ENCODE data around the gene TBC1D22A. TPM values are rescaled to one million over a fixed set of nuclear protein-coding genes. Genes with fewer than 3 reads are reported as not detected.

TBC1D22A gene
- total RNA-seq, 6 donors from 2014 or later: 27.1 to 48.2 (median 35.3) TPM

DNA sequence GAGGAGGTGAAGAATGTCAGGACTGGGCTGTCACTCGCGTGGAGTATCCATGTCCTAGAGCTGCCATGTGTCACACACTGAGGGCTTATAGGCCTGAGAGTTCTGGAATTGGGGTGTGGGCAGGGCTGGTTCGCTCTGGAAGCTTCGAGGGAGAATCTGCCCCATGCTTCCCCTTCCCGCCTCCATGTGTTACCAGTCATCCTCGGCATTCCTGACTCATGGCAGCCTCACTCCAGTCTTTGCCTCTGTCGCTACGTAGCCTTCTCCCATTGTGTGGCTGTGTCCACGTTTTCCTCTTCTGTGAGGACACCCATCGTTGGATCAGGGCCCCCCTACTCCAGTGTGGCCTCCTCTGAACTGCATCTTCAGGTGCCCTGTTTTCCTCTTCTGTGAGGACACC is 301.2 kb downstream of the TBC1D22A start:
- DNase-seq (no peak), ATAC-seq (ENCODE audit: low FRiP score in 2 of 2) (no peak)
- no peaks in the 10 kb centered on the region for H3K27me3 ChIP-seq
- H3K4me1 ChIP-seq: no peaks in the 10 kb centered on the region
- H3K4me3 ChIP-seq: no peak overlapping the region
- 88 to 92% methylated on average over 10 of the region's 10 CpGs for WGBS, 2 donors
- H3K36me3 ChIP-seq: peaks cover 0 to 23% (median 16%) of the 10 kb centered on the region in 4 donors
- H3K9me3 ChIP-seq: no peaks in the 10 kb centered on the region
- H3K27ac ChIP-seq: no peak overlapping the region
- no peak for TF ChIP-seq EP300 (IDR thresholded peaks at IDR 0.05)
- no peak for TF ChIP-seq POLR2A (IDR thresholded peaks at IDR 0.05)
- TF ChIP-seq POLR2AphosphoS5 (IDR thresholded peaks at IDR 0.05): no peak
- TF ChIP-seq, protein P1, sequence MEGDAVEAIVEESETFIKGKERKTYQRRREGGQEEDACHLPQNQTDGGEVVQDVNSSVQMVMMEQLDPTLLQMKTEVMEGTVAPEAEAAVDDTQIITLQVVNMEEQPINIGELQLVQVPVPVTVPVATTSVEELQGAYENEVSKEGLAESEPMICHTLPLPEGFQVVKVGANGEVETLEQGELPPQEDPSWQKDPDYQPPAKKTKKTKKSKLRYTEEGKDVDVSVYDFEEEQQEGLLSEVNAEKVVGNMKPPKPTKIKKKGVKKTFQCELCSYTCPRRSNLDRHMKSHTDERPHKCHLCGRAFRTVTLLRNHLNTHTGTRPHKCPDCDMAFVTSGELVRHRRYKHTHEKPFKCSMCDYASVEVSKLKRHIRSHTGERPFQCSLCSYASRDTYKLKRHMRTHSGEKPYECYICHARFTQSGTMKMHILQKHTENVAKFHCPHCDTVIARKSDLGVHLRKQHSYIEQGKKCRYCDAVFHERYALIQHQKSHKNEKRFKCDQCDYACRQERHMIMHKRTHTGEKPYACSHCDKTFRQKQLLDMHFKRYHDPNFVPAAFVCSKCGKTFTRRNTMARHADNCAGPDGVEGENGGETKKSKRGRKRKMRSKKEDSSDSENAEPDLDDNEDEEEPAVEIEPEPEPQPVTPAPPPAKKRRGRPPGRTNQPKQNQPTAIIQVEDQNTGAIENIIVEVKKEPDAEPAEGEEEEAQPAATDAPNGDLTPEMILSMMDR (IDR thresholded peaks at IDR 0.05): no peak

DNA sequence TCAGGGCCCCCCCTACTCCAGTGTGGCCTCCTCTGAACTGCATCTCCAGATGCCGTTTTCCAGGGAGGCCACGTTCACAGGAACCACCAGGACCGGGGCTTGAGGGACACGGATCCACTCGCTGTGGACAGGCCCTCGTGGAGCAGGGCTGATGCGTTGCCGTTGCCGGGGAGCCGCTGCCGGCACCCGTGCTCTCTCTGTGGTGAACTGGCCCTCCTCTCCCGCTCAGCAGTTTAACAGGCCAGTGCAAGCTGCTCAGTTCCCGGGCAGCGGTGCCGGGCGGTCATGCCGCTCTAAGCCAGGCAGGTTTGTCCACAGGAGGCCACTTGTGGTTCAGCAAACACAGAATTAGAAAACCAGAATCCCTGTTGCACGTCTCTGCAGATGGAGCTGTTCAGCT is 301.6 kb downstream of the TBC1D22A start:
- H3K4me1 ChIP-seq: no peaks in the 10 kb centered on the region
- DNase-seq (peak in 1 of 2 donors; percentile 79), ATAC-seq (ENCODE audit: low FRiP score in 2 of 2) (no peak)
- 90 to 93% methylated on average over 5 to 8 of the region's 19 CpGs for WGBS, 2 donors
- no peaks in the 10 kb centered on the region for H3K27me3 ChIP-seq
- H3K4me3 ChIP-seq: no peak overlapping the region
- H3K9me3 ChIP-seq: no peaks in the 10 kb centered on the region
- TF ChIP-seq POLR2A (IDR thresholded peaks at IDR 0.05): no peak
- no peak for TF ChIP-seq EP300 (IDR thresholded peaks at IDR 0.05)
- no peak for TF ChIP-seq POLR2AphosphoS5 (IDR thresholded peaks at IDR 0.05)
- TF ChIP-seq, protein P1 (IDR thresholded peaks at IDR 0.05): no peak
- H3K27ac ChIP-seq: no peak overlapping the region
- H3K36me3 ChIP-seq: peaks cover 0 to 23% (median 12%) of the 10 kb centered on the region in 4 donors

DNA sequence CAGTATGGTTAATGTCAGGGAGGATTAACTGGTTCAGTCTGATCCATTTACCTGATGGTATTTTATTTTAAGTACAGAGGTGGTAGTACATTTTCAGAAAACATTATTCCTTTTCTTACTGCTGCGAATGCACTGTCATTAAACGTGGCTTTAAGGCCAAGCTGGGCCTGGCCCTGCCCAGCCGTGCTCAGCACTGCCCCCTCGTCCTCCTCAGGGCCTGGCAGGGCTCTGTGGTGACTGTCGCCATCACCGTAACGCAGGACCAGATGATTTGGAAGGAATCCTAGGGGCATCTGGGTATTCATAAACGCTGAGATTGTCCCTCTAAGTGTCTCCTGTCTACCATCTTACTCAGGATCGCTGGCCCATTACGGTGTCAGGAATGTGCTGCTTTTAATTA is 302.0 kb downstream of the TBC1D22A start:
- Histone ChIP-seq H3K4me1 (no peaks in the 10 kb centered on the region), H3K27me3 (no peaks in the 10 kb centered on the region), H3K36me3 (peaks cover 0 to 23% (median 11%) of the 10 kb centered on the region in 4 donors), H3K4me3 (no peak overlapping the region), H3K27ac (no peak overlapping the region), H3K9me3 (no peaks in the 10 kb centered on the region)
- 81 to 82% methylated on average over 10 of the region's 10 CpGs for WGBS, 2 donors
- TF ChIP-seq, protein P1 (IDR thresholded peaks at IDR 0.05): no peak
- TF ChIP-seq POLR2AphosphoS5 (IDR thresholded peaks at IDR 0.05) (no peak), POLR2A (IDR thresholded peaks at IDR 0.05) (no peak), EP300 (IDR thresholded peaks at IDR 0.05) (no peak)
- DNase-seq (peak in 1 of 2 donors; percentile 39), ATAC-seq (ENCODE audit: low FRiP score in 2 of 2) (no peak)

DNA sequence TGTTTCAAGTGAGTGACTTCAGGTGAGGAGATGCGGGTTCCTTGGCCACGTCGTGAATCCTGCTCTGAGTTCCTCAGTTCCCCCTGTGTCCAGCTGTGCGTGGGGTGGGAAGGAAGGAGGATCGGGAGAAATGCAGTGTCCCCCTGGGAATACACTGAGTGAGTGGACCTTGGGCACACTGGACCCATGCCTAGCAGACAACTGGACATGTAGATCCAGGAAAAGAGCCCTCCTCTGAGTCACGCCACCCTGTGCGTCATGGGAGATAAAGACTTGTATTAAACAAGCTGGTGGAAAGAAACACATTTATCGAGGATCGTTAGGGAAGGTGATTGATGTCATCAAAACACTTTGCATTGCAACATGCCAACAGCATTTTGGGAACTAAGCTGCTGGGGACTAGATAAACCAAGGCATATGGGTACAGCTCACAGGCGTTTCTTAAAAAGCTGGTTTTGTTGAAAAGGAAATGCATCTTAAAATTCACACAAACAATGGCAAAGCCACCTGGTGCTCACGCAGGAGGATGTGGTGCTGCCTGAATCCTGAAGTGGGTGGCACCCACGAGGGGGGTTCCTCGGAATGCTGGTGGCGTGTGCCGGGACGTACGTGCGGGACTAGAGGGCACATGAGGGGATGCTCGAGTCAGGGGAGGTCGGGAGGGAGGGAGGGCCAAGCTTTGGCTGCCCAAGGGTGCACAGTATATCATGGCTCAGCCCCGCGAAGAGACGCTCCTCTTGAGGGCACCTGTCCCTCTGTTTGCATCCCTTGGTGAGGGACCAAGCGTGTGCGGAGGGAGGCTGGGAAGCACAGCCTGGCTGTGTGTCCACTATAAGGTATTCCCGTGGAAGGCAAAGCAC is 303.5 kb downstream of the TBC1D22A start:
- no peaks in the 10 kb centered on the region for H3K27me3 ChIP-seq
- no peak overlapping the region for H3K27ac ChIP-seq
- DNase-seq: peak in 1 of 2 donors; percentile 29
- H3K4me1 ChIP-seq: no peaks in the 10 kb centered on the region
- H3K9me3 ChIP-seq: no peaks in the 10 kb centered on the region
- peaks cover 0 to 17% (median 7%) of the 10 kb centered on the region in 4 donors for H3K36me3 ChIP-seq
- 90 to 91% methylated on average over 26 of the region's 26 CpGs for WGBS, 2 donors
- no peak overlapping the region for H3K4me3 ChIP-seq
- ATAC-seq (ENCODE audit: low FRiP score in 2 of 2): no peak
- TF ChIP-seq POLR2A (IDR thresholded peaks at IDR 0.05) (no peak), EP300 (IDR thresholded peaks at IDR 0.05) (no peak)

DNA sequence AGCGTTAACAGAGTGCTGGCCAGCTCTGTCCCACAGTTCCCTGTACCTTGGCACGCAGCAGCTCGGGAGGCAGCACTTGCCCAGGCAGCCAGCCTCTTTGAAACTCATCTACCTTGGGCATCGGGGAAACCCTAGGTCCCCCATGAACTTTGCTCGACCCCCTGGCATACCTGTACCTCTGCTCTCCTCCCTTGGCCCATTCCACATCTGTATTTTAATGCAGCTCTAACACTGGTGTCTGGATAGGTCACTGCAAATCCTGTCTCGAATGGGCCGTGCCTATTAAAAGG is 304.1 kb downstream of the TBC1D22A start:
- no peak for DNase-seq
- H3K4me1 ChIP-seq: no peaks in the 10 kb centered on the region
- WGBS, 2 donors: 90 to 94% methylated on average over 7 of the region's 7 CpGs
- no peaks in the 10 kb centered on the region for H3K9me3 ChIP-seq
- peaks cover 0 to 12% (median 4%) of the 10 kb centered on the region in 4 donors for H3K36me3 ChIP-seq
- H3K27me3 ChIP-seq: no peaks in the 10 kb centered on the region
- H3K27ac ChIP-seq: no peak overlapping the region
- no peak for TF ChIP-seq POLR2AphosphoS5 (IDR thresholded peaks at IDR 0.05)
- no peak for TF ChIP-seq POLR2A (IDR thresholded peaks at IDR 0.05)
- TF ChIP-seq EP300 (IDR thresholded peaks at IDR 0.05): no peak
- TF ChIP-seq, protein P1 (IDR thresholded peaks at IDR 0.05): no peak
- no peak overlapping the region for H3K4me3 ChIP-seq
- no peak for ATAC-seq (ENCODE audit: low FRiP score in 2 of 2)

Data from upper lobe of left lung (tissue), 6 donors.